ENCODE measurements around the gene RFLNA. TPM values are rescaled to one million over a fixed set of nuclear protein-coding genes. Genes with fewer than 3 reads are reported as not detected.

Gene RFLNA
- total and polyA plus RNA-seq, 2 of the 4 experiments (the other 2 are of a cell fraction), result not detected

- in situ Hi-C loops (cut with MboI; ENCODE audit: low sequenced_read_pairs), result no loop called here
- intact Hi-C loops (cut with micrococcal nuclease), result no loop called here
- no peak for ATAC-seq (ENCODE audit: low read depth)
These were observed 35.5 kb upstream of the RFLNA start for GRCh38 chr12:124259154-124260066.

More at GRCh38 chr12:124259154-124260066, 35.5 kb upstream of the RFLNA start:
- DNase-seq, result no peak
- Histone ChIP-seq H2AFZ (replicated peaks; ENCODE audit: low read length, poor library complexity) (no peak overlapping the region), H3K23ac (ENCODE audit: low read depth, low read length) (no peak overlapping the region; the same call in 1 of the 2 replicates), H4K5ac (ENCODE audit: low read depth, low read length) (no peak overlapping the region), H3K14ac (replicated peaks; ENCODE audit: low read depth, low read length) (no peak overlapping the region), H3K4ac (ENCODE audit: low read depth, low read length) (no peak overlapping the region), H2BK15ac (ENCODE audit: low read depth, low read length) (no peak overlapping the region), H3K4me2 (ENCODE audit: low read depth, low read length) (no peak overlapping the region), H4K8ac (ENCODE audit: low read depth in 2 of 2, low read length in 2 of 2) (no peak overlapping the region), H3K27ac (ENCODE audit: insufficient read depth, low read length) (no peak overlapping the region), H3K4me3 (ENCODE audit: insufficient read depth, low read depth, low read length) (no peak overlapping the region), H3K56ac (ENCODE audit: extremely low read depth, insufficient read depth, low read length) (no peak overlapping the region), H2BK20ac (ENCODE audit: low read depth, low read length) (no peak overlapping the region), H3K9me3 (ENCODE audit: control insufficient read depth, insufficient read depth, low read length) (no peaks in the 10 kb centered on the region), H3K27me3 (ENCODE audit: control insufficient read depth, insufficient read depth, low read length) (peaks cover 59% of the 10 kb centered on the region), H3K18ac (ENCODE audit: low read depth, low read length) (no peak overlapping the region), H3K9ac (ENCODE audit: low read depth, low read length) (no peak overlapping the region), H3K36me3 (ENCODE audit: control insufficient read depth, insufficient read depth, low read length) (no peaks in the 10 kb centered on the region), H2BK5ac (ENCODE audit: low read depth, low read length, poor library complexity, severe bottlenecking) (no peak overlapping the region), H3K4me1 (ENCODE audit: control insufficient read depth, insufficient read depth, low read length) (no peaks in the 10 kb centered on the region), H2AK9ac (replicated peaks; ENCODE audit: low read depth, low read length, poor library complexity) (no peak overlapping the region), H4K91ac (ENCODE audit: insufficient read depth, low read depth, low read length) (no peak overlapping the region), H4K20me1 (ENCODE audit: insufficient read depth, low read length) (no peaks in the 10 kb centered on the region), H2AK5ac (ENCODE audit: low read depth, low read length) (no peak overlapping the region), H3K79me1 (ENCODE audit: low read depth in 1 of 2, low read length in 2 of 2) (no peaks in the 10 kb centered on the region), H2BK120ac (ENCODE audit: low read depth, low read length) (no peak overlapping the region), H3K9me1 (ENCODE audit: insufficient read depth, low read length) (no peaks in the 10 kb centered on the region)
- no CpG with 5 or more reads among the region's 23 CpGs for WGBS, 2 experiments (ENCODE audit: extremely low coverage in 2 of 2, insufficient read length in 1 of 2)
- CTCF ChIA-PET, result no interaction called here
- 0 out of 2 replicates have a peak, but pooled peaks have one; percentile 20 for TF ChIP-seq CEBPB (IDR thresholded peaks at IDR 0.05; ENCODE audit: low read depth, low read length)
- no peak for TF ChIP-seq MAZ (IDR thresholded peaks at IDR 0.05; ENCODE audit: borderline replicate concordance, low read depth, low read length)
- BruUV-seq (replicated peaks), result no TSS peak
- dilution Hi-C loops (cut with HindIII; ENCODE audit: low sequenced_read_pairs, unreplicated experiment), result no loop called here
- POLR2A ChIA-PET (ENCODE audit: unreplicated experiment), result no interaction called here

Measured in IMR-90 (cell line).